IPS-18a (cell line): ENCODE data around the gene CCDC116.

Experiments
- H3K27ac ChIP-seq: one replicate; pipeline ENCODE4 v1.5.1; 2013; ENCODE audit warnings: low read length
- H3K27me3 ChIP-seq: one replicate; pipeline ENCODE4 v1.6.1; 2013; ENCODE audit warnings: mild to moderate bottlenecking, low read length; ENCODE audit not compliant: control insufficient read depth, insufficient read depth
- H3K36me3 ChIP-seq: one replicate; pipeline ENCODE4 v1.6.1; 2013; ENCODE audit warnings: low read depth, low read length; ENCODE audit not compliant: control insufficient read depth
- H3K4me1 ChIP-seq: one replicate; pipeline ENCODE4 v1.6.1; 2013; ENCODE audit warnings: low read depth, low read length; ENCODE audit not compliant: control insufficient read depth
- H3K4me3 ChIP-seq: one replicate; pipeline ENCODE4 v1.5.1; 2013; ENCODE audit warnings: low read length
- H3K9ac ChIP-seq: one replicate; pipeline ENCODE4 v1.6.1; 2013; ENCODE audit warnings: mild to moderate bottlenecking, low read length, moderate library complexity
- H3K9me3 ChIP-seq: one replicate; pipeline ENCODE4 v1.6.1; 2013; ENCODE audit warnings: low read depth, low read length; ENCODE audit not compliant: control insufficient read depth

The CCDC116 gene

GRCh38 chr22:21632237-21632895, at the start of gene CCDC116:
CCDC116 (plus strand) TSS chr22:21632760; CDS start chr22:21633182, 422 bp downstream.
- Histone ChIP-seq H3K4me1 (no peaks in the 10 kb centered on the region), H3K27ac (no peak within 1 kb of the TSS), H3K27me3 (no peaks in the 10 kb centered on the region), H3K9me3 (no peaks in the 10 kb centered on the region), H3K9ac (no peak within 1 kb of the TSS), H3K36me3 (peaks cover 4% of the 10 kb centered on the region), H3K4me3 (no peak within 1 kb of the TSS)

- no peak overlapping the region for H3K4me3 ChIP-seq
- H3K9ac ChIP-seq, result no peak overlapping the region
- H3K4me1 ChIP-seq, result no peaks in the 10 kb centered on the region
- H3K27me3 ChIP-seq, result no peaks in the 10 kb centered on the region
- H3K27ac ChIP-seq, result no peak overlapping the region
- H3K9me3 ChIP-seq, result no peaks in the 10 kb centered on the region
- no peaks in the 10 kb centered on the region for H3K36me3 ChIP-seq
Measured at GRCh38 chr22:21582801-21583740, 49.5 kb upstream of the CCDC116 start.

GRCh38 chr22:21585389-21585788, 47.2 kb upstream of the CCDC116 start:
- Histone ChIP-seq H3K27ac (no peak overlapping the region), H3K4me3 (no peak overlapping the region), H3K9me3 (no peaks in the 10 kb centered on the region), H3K27me3 (no peaks in the 10 kb centered on the region), H3K9ac (no peak overlapping the region), H3K4me1 (no peaks in the 10 kb centered on the region), H3K36me3 (no peaks in the 10 kb centered on the region)

GRCh38 chr22:21587803-21588611, 44.6 kb upstream of the CCDC116 start:
- no peak overlapping the region for H3K9ac ChIP-seq
- no peak overlapping the region for H3K27ac ChIP-seq
- no peaks in the 10 kb centered on the region for H3K4me1 ChIP-seq
- H3K4me3 ChIP-seq, result no peak overlapping the region
- H3K9me3 ChIP-seq, result no peaks in the 10 kb centered on the region
- H3K27me3 ChIP-seq, result no peaks in the 10 kb centered on the region
- peaks cover 6% of the 10 kb centered on the region for H3K36me3 ChIP-seq

- H3K9ac ChIP-seq, result no peak overlapping the region
- H3K36me3 ChIP-seq, result peaks cover 18% of the 10 kb centered on the region
- no peak overlapping the region for H3K27ac ChIP-seq
- no peaks in the 10 kb centered on the region for H3K27me3 ChIP-seq
- H3K4me1 ChIP-seq, result no peaks in the 10 kb centered on the region
- H3K4me3 ChIP-seq, result no peak overlapping the region
- no peaks in the 10 kb centered on the region for H3K9me3 ChIP-seq
Measured at GRCh38 chr22:21589396-21589795, 43.2 kb upstream of the CCDC116 start.

- Histone ChIP-seq H3K9ac (no peak overlapping the region), H3K36me3 (peaks cover 30% of the 10 kb centered on the region), H3K27me3 (no peaks in the 10 kb centered on the region), H3K9me3 (no peaks in the 10 kb centered on the region), H3K27ac (no peak overlapping the region), H3K4me1 (no peaks in the 10 kb centered on the region), H3K4me3 (no peak overlapping the region)
Measured at GRCh38 chr22:21590809-21591641, 41.5 kb upstream of the CCDC116 start.

- H3K36me3 ChIP-seq, result peaks cover 30% of the 10 kb centered on the region
- no peak overlapping the region for H3K9ac ChIP-seq
- no peaks in the 10 kb centered on the region for H3K4me1 ChIP-seq
- H3K9me3 ChIP-seq, result no peaks in the 10 kb centered on the region
- H3K4me3 ChIP-seq, result no peak overlapping the region
- no peak overlapping the region for H3K27ac ChIP-seq
- no peaks in the 10 kb centered on the region for H3K27me3 ChIP-seq
Measured at GRCh38 chr22:21591695-21592094, 40.9 kb upstream of the CCDC116 start.

GRCh38 chr22:21592422-21592821, 40.1 kb upstream of the CCDC116 start:
- no peaks in the 10 kb centered on the region for H3K9me3 ChIP-seq
- H3K27me3 ChIP-seq, result no peaks in the 10 kb centered on the region
- H3K36me3 ChIP-seq, result peaks cover 30% of the 10 kb centered on the region
- no peaks in the 10 kb centered on the region for H3K4me1 ChIP-seq
- no peak overlapping the region for H3K27ac ChIP-seq
- no peak overlapping the region for H3K4me3 ChIP-seq
- H3K9ac ChIP-seq, result no peak overlapping the region

- no peaks in the 10 kb centered on the region for H3K27me3 ChIP-seq
- H3K36me3 ChIP-seq, result peaks cover 30% of the 10 kb centered on the region
- H3K4me1 ChIP-seq, result no peaks in the 10 kb centered on the region
Measured at GRCh38 chr22:21593406-21594232, 38.9 kb upstream of the CCDC116 start.

GRCh38 chr22:21594865-21595452, 37.6 kb upstream of the CCDC116 start:
- no peaks in the 10 kb centered on the region for H3K27me3 ChIP-seq
- no peaks in the 10 kb centered on the region for H3K4me1 ChIP-seq
- no peak overlapping the region for H3K9ac ChIP-seq
- no peaks in the 10 kb centered on the region for H3K9me3 ChIP-seq
- H3K27ac ChIP-seq, result no peak overlapping the region
- H3K4me3 ChIP-seq, result no peak overlapping the region
- peaks cover 30% of the 10 kb centered on the region for H3K36me3 ChIP-seq

More at GRCh38 chr22:21593406-21594232, 38.9 kb upstream of the CCDC116 start:
- Histone ChIP-seq H3K9ac (no peak overlapping the region), H3K4me3 (no peak overlapping the region), H3K27ac (no peak overlapping the region), H3K9me3 (no peaks in the 10 kb centered on the region)
